ENCODE data around the gene BSDC1.
"Not testable (repeated sequence)": the region's sequence is repeated elsewhere in the genome, so short reads cannot be mapped to it uniquely, and the experiment has no call there.

The BSDC1 gene

DNA sequence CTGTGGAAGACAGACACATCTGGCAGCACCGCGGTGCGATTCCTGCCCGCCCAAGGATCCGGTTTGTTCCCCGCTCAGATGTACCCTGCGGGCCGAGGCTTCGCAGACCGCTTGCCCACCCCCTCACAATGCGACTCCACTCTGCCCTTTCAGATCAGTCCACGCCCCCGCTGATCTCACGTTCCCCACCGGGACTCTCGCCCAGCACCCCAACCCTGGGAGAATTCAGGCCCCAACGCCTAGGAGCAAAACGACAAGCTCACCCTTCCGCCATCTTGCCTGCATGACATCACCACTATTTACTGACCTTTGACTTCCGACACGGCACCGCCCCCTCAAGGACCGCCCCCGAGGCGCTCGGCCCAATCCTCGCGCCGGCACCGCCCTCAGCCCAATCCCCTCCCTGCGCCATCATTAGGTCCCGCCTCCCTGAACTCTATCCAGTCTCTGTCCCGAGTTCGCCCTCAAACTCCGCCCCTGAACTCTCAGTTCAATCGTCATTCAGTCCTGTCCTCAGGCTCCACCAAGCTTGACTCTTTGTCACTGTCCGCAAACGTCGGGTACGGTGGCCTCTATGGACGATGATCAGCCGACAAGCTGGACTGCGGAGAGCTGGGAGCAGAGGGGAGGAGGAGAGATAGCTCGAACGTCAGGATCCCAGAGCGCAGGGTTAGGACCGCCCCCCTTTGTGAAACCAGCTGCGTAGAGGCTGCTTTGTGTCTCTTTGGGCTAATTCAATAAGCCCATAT, at the start of gene BSDC1:
Gene BSDC1 (minus strand): TSS at position 301 of the 749 bp plus-strand sequence. CDS start 27 bp downstream, at position 274.
- H3K27ac ChIP-seq: peak within 1 kb of the TSS; percentile 85
- peak; percentile 97 for DNase-seq (ENCODE audit: low spot score)
- TF ChIP-seq CTCF (conservative IDR thresholded peaks at IDR 0.05; ENCODE audit: low read depth): no peak
- ChIA-PET POLR2A (ENCODE audit: low non-redundant PET) (interaction anchor here (0.6 to 0.7 kb wide), 4 partner anchors 59 to 388 kb away, joined by 3 to 10 read pairs (median 4); partner anchors contain the start of genes MARCKSL1 and TMEM39B), CTCF (interaction anchor here (0.5 to 1.0 kb wide), 4 partner anchors 11 to 335 kb away, joined by 3 read pairs; no protein-coding TSS in a partner anchor)

- POLR2A ChIA-PET (ENCODE audit: low non-redundant PET); DNase-seq (ENCODE audit: low spot score); H3K27ac ChIP-seq; CTCF ChIA-PET: not testable (repeated sequence)
Observed at GRCh38 chr1:32441467-32441866, 47.2 kb upstream of the BSDC1 start.

- DNase-seq (ENCODE audit: low spot score); POLR2A ChIA-PET (ENCODE audit: low non-redundant PET); H3K27ac ChIP-seq; CTCF ChIA-PET: not testable (repeated sequence)
Observed at GRCh38 chr1:32438777-32439176, 44.5 kb upstream of the BSDC1 start.

GRCh38 chr1:32438136-32438535, 43.9 kb upstream of the BSDC1 start:
- no peak for DNase-seq (ENCODE audit: low spot score)
- no peak for TF ChIP-seq CTCF (conservative IDR thresholded peaks at IDR 0.05; ENCODE audit: low read depth)
- ChIA-PET POLR2A (ENCODE audit: low non-redundant PET) (no interaction called here), CTCF (no interaction called here)
- H3K27ac ChIP-seq: no peak overlapping the region

GRCh38 chr1:32431736-32432400, 37.6 kb upstream of the BSDC1 start:
- no peak for DNase-seq (ENCODE audit: low spot score)
- CTCF ChIA-PET: no interaction called here
- TF ChIP-seq CTCF (conservative IDR thresholded peaks at IDR 0.05; ENCODE audit: low read depth): no peak
- H3K27ac ChIP-seq: no peak overlapping the region
- POLR2A ChIA-PET (ENCODE audit: low non-redundant PET): no interaction called here

- CTCF ChIA-PET: interaction anchor here (0.6 kb wide), 2 partner anchors 16 to 26 kb away, joined by 3 to 4 read pairs; no protein-coding TSS in a partner anchor
- no peak for DNase-seq (ENCODE audit: low spot score)
- POLR2A ChIA-PET (ENCODE audit: low non-redundant PET): no interaction called here
- no peak for TF ChIP-seq CTCF (conservative IDR thresholded peaks at IDR 0.05; ENCODE audit: low read depth)
- H3K27ac ChIP-seq: no peak overlapping the region
Observed at GRCh38 chr1:32427264-32427963, 33.2 kb upstream of the BSDC1 start.

DNA sequence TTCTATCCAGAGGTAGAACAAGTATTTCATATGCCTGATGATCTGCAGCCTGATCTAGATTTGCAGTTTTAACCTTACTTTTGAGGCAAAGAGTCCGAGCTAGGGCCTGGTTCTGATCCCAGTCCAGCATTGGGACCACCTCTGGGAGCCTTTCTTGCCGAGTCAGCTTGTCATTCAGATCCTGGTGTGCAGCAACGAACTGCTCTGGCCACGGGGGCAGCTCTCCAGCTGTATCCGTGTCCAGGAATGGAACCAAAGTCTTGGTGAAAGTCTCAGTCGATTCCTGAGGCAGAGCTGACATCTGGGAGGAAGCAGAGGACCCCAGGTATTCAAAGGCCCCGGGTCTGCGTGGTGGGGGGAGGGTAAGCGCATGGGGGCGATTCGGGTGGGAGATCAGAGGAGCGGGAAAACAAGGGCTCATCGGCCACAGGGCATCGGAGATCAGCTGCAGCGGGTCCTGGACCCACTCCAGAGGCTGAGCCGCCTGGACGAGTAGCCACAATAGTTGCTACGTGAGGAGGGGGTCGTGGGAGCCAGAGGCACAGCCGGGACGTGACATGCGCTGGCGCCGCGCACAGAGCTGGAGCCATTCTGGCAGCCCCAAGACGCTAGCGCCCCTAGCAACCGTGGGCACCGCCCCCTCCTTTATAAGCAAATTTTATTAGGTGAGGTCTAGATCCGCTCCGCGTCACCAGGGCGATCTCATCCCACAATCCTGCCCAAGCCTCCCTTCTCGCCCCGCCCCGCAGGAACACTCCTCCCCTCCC, 32.4 kb upstream of the BSDC1 start:
- no peak overlapping the region for H3K27ac ChIP-seq
- no peak for DNase-seq (ENCODE audit: low spot score)
- ChIA-PET POLR2A (ENCODE audit: low non-redundant PET) (no interaction called here), CTCF (interaction anchor here (0.6 kb wide), 1 partner anchor 16 kb away, joined by 3 read pairs; no protein-coding TSS in a partner anchor)
- no peak for TF ChIP-seq CTCF (conservative IDR thresholded peaks at IDR 0.05; ENCODE audit: low read depth)
